ENCODE data around the gene ZNF561.

ZNF561 gene

DNA sequence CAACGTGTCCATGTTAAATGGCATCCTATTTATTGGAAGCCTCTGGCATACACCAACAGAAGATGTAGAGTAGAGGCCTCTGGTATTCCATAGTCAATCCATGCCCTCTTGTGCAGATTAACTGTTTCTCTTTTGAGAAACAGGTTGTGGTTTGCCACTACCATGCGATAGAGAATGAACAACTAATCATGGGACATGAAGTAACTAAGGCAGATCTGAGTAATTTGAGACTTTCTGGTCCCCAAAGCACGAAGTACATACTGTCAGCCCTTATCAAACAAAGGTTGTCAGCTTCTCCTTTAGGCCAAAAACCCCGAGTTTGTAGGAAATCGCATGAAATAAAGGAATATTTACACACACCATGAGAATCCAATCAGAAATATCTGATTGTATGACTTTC is 40.3 kb downstream of the ZNF561 start:
- H3K4me3 ChIP-seq (ENCODE audit: low read depth, low read length): no peak overlapping the region
- TF ChIP-seq, protein P1, sequence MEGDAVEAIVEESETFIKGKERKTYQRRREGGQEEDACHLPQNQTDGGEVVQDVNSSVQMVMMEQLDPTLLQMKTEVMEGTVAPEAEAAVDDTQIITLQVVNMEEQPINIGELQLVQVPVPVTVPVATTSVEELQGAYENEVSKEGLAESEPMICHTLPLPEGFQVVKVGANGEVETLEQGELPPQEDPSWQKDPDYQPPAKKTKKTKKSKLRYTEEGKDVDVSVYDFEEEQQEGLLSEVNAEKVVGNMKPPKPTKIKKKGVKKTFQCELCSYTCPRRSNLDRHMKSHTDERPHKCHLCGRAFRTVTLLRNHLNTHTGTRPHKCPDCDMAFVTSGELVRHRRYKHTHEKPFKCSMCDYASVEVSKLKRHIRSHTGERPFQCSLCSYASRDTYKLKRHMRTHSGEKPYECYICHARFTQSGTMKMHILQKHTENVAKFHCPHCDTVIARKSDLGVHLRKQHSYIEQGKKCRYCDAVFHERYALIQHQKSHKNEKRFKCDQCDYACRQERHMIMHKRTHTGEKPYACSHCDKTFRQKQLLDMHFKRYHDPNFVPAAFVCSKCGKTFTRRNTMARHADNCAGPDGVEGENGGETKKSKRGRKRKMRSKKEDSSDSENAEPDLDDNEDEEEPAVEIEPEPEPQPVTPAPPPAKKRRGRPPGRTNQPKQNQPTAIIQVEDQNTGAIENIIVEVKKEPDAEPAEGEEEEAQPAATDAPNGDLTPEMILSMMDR (IDR thresholded peaks at IDR 0.05; ENCODE audit: insufficient read depth, low read depth, low read length, missing control alignments): no peak
- DNase-seq (ENCODE audit: low read depth): no peak

DNA sequence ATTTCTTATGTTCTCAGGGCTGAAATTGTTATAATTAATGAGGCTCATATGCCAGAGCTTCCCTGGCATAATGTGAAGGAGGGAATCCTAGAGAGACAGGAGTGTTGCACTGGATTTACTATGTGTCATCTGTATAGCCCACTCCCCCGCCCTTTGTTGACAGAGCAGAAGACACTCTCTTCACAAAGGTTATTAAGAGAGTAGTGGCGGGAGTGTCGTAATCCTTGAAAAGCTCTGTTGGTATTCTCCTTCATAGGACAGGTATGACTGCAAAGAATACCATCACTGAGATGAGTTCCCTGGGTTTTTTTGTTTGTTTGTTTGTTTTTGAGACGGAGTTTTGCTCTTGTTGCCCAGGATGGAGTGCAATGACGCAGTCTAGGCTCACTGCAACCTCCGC is 50.8 kb downstream of the ZNF561 start:
- TF ChIP-seq, protein P1 (IDR thresholded peaks at IDR 0.05; ENCODE audit: insufficient read depth, low read depth, low read length, missing control alignments): no peak
- DNase-seq (ENCODE audit: low read depth): no peak
- no peak overlapping the region for H3K4me3 ChIP-seq (ENCODE audit: low read depth, low read length)

DNA sequence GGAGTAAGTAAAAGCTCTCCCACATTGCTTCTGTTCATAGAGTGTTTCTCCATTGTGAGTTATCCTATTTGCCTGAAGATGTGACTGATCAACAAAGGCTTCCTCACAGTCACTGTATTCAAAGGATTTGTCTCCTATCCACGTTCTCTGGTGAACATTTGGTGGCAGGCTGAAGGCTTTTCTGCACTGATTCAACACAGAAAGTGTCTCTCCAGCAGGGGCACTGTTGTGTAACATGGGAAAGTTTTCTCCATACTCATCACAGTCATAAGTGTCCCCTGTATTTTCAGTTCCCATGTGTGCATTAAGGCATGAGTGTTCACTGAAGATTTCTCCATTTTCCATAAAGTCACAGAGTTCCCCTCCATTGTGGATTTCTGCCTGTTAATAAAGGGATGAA is 54.3 kb downstream of the ZNF561 start:
- TF ChIP-seq, protein P1 (IDR thresholded peaks at IDR 0.05; ENCODE audit: insufficient read depth, low read depth, low read length, missing control alignments): no peak
- no peak for DNase-seq (ENCODE audit: low read depth)
- H3K4me3 ChIP-seq (ENCODE audit: low read depth, low read length): no peak overlapping the region

DNA sequence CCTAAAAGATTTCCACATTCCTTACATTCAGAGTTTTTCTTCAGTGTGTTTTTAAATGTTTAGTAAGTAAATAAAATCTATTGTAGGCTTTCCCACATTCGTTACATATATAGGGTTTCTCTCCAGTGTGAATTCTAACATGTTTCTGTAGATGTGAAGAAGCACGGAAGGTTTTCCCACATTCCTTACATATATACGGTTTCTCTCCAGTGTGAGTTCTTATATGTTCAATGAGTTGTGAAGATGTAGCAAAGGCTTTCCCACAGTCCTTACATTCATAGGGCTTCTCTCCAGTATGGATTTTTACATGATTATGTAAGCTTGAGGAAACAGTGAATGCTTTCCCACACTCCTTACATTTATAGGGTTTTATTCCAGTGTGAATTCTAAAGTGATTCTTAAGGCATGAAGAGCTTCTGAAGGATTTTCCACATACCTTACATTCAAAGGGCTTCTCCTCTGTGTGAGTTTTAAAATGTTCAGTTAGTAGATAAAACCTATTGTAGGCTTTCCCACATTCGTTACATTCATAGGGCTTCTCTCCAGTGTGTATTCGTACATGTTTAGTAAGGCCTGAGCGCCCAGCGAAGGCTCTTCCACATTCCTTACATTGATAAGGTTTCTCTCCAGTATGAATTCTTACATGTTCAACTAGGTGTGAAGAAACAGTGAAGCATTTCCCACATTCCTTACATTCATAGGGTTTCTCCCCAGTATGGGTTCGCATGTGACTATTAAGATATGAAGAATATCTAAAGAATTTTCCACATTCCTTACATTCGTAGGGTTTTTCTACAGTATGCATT is 54.9 kb downstream of the ZNF561 start:
- TF ChIP-seq, protein P1 (IDR thresholded peaks at IDR 0.05; ENCODE audit: insufficient read depth, low read depth, low read length, missing control alignments): no peak
- DNase-seq (ENCODE audit: low read depth): peak; percentile 33
- H3K4me3 ChIP-seq (ENCODE audit: low read depth, low read length): no peak overlapping the region
